SJCRH30 (cell line): Measurements from ENCODE around the gene SYTL2. TPM values are rescaled to one million over a fixed set of nuclear protein-coding genes. Genes with fewer than 3 reads are reported as not detected.
"Not testable (repeated sequence)": the region's sequence is repeated elsewhere in the genome, so short reads cannot be mapped to it uniquely, and the experiment has no call there.

Source experiments
- DNase-seq, 2 experiments: peaks; one replicate each; pipeline ENCODE4 v3.0.0-alpha.2; 2015 to 2020
- H3K27ac ChIP-seq: fragments of 250-450 bp; sonication (Bioruptor Pico); 2 replicates; pipeline ENCODE4 v1.5.1; 2020; ENCODE audit warnings: mild to moderate bottlenecking, moderate library complexity
- H3K27me3 ChIP-seq: fragments of 250-450 bp; sonication (Bioruptor Pico); 2 replicates; pipeline ENCODE4 v1.5.1; 2020; ENCODE audit warnings: mild to moderate bottlenecking, moderate library complexity
- H3K36me3 ChIP-seq: fragments of 250-450 bp; sonication (Bioruptor Pico); 2 replicates; pipeline ENCODE4 v1.5.1; 2020; ENCODE audit warnings: mild to moderate bottlenecking, moderate library complexity
- H3K4me1 ChIP-seq: fragments of 250-450 bp; sonication (Bioruptor Pico); 2 replicates; pipeline ENCODE4 v1.5.1; 2020; ENCODE audit warnings: mild to moderate bottlenecking, moderate library complexity
- H3K4me3 ChIP-seq: fragments of 250-450 bp; sonication (Bioruptor Pico); 2 replicates; pipeline ENCODE4 v1.5.1; 2020; ENCODE audit warnings: mild to moderate bottlenecking, moderate library complexity
- H3K9me3 ChIP-seq: fragments of 250-450 bp; sonication (Bioruptor Pico); replicated peaks from 2 replicates; pipeline ENCODE4 v1.5.1; 2020; ENCODE audit warnings: mild to moderate bottlenecking, moderate library complexity
- total RNA-seq: library from RNA; depleted of rRNA; stranded (reverse); fragments of >200 nt; shearing (Covaris generic); gene quantifications from 2 replicates; pipeline ENCODE4 v1.2.3, GENCODE V29; 2014; rRNA removed

Gene SYTL2, protein sequence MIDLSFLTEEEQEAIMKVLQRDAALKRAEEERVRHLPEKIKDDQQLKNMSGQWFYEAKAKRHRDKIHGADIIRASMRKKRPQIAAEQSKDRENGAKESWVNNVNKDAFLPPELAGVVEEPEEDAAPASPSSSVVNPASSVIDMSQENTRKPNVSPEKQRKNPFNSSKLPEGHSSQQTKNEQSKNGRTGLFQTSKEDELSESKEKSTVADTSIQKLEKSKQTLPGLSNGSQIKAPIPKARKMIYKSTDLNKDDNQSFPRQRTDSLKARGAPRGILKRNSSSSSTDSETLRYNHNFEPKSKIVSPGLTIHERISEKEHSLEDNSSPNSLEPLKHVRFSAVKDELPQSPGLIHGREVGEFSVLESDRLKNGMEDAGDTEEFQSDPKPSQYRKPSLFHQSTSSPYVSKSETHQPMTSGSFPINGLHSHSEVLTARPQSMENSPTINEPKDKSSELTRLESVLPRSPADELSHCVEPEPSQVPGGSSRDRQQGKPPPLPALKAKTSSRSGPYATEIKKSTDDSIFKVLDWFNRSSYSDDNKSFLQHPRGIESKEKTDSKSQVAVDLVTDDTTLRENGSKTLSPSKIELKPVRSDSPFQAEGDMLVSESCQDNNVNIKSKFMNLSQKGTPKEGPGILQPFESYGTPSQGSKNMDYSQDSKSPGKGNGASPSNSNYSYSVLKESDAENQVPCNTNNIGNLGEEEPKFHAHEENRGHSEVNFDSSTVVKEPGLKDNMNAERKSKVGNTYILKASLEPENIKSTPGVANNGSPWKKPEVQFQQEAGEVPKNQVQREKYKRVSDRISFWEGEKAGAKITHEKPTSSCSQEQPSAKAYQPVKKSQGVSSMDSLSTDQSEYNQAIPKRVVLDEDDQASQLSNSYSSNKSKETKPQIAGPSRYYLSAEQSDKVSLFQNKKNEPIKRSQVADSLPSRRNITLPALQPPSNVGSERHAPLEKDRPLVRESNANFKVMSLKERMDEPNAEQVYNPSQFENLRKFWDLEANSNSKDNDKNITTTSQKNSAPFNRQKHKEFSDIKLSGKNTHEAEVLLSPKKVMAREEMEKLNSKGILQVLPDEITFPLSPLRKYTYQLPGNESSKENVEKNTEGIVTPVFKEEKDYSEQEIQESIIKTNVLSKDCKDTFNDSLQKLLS (N-terminal part only)
- total RNA-seq, result 122 and 137 TPM in 2 replicates

DNA sequence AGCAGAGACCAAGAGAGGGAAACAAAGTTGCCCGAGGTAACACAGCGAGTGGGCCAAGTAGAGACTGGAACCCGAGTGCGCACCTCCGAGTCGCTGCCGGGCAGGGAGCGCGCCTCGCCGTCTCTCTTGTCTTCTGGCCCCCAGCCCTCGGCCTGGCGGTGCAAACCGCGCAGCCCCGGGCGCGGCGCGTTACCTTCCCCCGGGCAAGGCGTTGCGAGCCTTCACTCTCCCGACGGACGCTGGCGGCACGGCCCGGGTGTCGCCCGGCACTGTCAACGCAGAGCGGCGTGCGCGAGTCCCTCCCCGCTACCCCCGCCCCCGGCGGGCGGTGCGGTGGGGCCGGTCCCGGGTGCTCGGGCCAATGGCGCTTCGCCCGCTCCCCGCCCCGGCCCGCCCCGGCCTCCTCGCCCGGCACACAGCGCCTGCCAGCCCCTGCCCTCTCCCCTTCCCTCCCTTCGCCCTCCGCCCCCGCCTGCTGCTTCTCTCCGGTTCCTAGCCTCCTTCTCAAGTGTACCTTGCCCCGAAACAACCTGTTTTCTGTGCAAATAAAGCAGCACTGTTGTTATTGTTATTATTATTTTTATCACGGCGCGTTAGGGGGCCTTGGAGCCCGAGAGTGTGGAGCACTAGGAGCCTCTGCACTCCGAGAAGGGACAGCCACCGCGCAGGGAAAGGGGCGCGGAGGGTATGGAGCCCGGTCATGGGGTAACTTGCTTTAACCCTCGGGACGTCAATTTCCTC lies at the start of gene SYTL2:
Gene SYTL2, minus strand, starts transcription at position 271 of the 741 bp plus-strand sequence. CDS start 53,416 bp downstream, outside the sequence.
- Histone ChIP-seq H3K27me3 (no peaks in the 10 kb centered on the region), H3K9me3 (no peaks in the 10 kb centered on the region), H3K4me1 (peaks cover 40% of the 10 kb centered on the region), H3K27ac (peak within 1 kb of the TSS; percentile 42), H3K4me3 (peak within 1 kb of the TSS; percentile 70), H3K36me3 (no peaks in the 10 kb centered on the region)
- DNase-seq, result peak; percentile 79 to 84

DNA sequence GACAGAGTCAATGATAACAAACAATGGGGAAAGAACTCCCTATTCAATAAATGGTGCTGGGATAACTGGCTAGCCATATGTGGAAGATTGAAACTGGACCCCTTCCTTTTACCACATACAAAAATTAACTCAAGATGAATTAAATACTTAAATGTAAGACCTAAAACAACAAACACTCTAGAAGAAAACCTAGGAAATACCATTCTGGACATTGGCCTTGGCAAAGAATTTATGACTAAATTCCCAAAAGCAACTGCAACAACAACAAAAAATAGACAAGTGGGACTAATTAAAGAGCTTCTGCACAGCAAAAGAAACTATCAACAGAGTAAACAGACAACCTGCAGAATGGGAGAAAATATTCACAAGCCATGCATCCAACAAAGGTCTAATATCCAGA lies 48.6 kb upstream of the SYTL2 start:
- H3K4me3 ChIP-seq, H3K4me1 ChIP-seq, DNase-seq, H3K9me3 ChIP-seq, H3K27ac ChIP-seq, H3K36me3 ChIP-seq, H3K27me3 ChIP-seq: not testable (repeated sequence)

DNA sequence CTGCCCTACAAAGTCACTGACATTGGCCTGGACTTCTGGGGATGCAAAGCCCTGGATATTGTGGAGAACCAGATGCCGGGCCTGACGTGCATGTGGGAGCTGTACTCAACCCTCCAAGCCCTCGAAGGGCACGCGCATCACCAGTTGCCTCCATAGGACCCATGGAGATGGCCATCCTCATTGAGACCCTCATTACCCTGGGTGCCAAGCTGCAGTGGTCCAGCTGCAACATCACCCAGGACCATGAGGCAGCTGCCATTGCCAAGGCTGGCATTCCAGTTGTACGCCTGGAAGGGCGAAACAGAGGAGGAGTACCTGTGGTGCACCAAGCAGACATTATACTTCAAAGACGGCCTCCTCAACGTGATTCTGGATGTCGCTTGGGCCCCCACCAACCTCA lies 46.2 kb upstream of the SYTL2 start:
- Histone ChIP-seq H3K36me3 (no peaks in the 10 kb centered on the region), H3K27me3 (no peaks in the 10 kb centered on the region), H3K4me3 (no peak overlapping the region), H3K4me1 (no peaks in the 10 kb centered on the region), H3K27ac (no peak overlapping the region), H3K9me3 (no peaks in the 10 kb centered on the region)
- no peak for DNase-seq

DNA sequence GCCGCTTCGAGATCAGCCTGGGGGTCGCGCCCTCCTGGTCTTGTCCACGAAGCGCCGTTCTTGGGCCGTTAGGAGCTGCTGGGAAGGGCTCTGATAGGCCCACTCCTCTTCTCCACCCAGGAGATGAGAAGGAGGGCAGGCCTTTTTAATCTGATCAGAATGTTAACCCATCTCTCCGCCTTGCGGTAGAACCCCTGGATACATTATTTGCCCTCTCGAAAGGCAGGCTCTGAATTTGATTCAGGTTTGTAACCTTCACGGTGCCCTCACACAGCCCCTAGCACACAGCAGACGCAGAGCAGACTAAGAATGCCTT lies 44.4 kb upstream of the SYTL2 start, which contains the start of gene CCDC83:
Gene CCDC83, plus strand, starts transcription at position 43 of the 316 bp plus-strand sequence. CDS start 9,741 bp downstream, outside the sequence.
- H3K9me3 ChIP-seq, result 0 out of 2 replicates have a peak, but pooled peaks cover under 1% of the 10 kb centered on the region
- H3K4me3 ChIP-seq, result peak within 1 kb of the TSS; percentile 64
- peak within 1 kb of the TSS; percentile 93 for H3K27ac ChIP-seq
- H3K4me1 ChIP-seq, result no peaks in the 10 kb centered on the region
- DNase-seq, result no peak
- H3K27me3 ChIP-seq, result no peaks in the 10 kb centered on the region
- no peaks in the 10 kb centered on the region for H3K36me3 ChIP-seq

DNA sequence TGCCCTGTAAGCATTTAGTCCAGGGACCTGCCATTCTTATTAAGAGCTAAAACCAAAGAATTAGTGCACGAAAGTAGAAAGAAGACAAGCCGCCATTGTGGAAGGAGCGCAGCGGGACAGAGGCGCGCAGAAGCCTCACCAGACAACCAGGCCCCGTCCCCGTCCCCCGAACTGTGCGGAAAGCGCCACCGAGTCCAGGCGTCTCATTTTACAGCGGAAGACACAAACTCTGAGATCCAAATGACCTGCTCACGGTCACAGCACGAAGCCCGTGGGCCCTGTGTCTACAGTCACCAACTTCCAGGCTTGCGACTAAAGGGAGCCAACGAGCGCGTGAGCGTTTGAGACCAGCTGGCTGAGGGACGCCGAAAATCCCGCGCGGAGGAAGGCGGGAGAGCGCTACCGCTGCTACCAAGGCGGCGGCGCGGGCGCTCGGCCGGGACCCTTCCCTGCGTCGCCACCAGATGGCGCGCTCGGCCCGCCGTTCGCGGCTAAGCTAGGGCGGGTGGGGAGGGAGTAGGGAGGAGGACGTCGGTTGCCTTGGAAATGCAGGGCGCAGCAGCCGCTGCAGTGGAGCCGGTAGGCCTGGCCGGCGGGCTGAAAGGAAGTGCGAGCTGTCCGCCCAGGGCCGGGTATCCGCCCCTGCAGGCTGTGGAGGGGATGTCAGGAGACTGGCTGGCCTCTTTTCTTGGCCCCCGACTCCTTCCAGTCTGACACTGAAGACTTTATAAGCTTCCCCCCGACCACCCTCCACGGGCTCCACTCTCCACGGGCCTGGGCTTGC lies 43.8 kb upstream of the SYTL2 start:
- Histone ChIP-seq H3K36me3 (no peaks in the 10 kb centered on the region), H3K27ac (peak overlapping the region; percentile 93), H3K27me3 (no peaks in the 10 kb centered on the region), H3K4me1 (no peaks in the 10 kb centered on the region), H3K9me3 (0 out of 2 replicates have a peak, but pooled peaks cover 3% of the 10 kb centered on the region), H3K4me3 (peak overlapping the region; percentile 64)
- DNase-seq, result peak; percentile 97 to 98

DNA sequence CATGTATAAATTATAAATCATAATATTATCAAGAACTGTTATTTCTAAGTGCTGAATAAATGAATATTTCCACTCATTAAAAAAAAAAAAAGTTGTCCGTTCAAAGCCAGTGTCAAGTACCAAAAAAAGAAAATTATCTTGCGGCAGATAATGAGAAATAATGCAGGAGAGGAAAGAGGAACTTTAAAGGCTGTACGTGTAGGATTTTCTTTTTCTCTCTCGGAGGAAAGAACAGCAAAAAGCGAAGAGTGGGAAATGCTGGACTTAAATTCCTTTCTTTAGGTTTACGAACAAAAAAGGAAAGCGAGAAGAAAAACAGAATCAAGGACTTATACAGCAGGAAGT lies 43.2 kb upstream of the SYTL2 start:
- no peaks in the 10 kb centered on the region for H3K27me3 ChIP-seq
- H3K36me3 ChIP-seq, result no peaks in the 10 kb centered on the region
- H3K27ac ChIP-seq, result peak overlapping the region; percentile 93
- H3K4me3 ChIP-seq, result peak overlapping the region; percentile 64
- DNase-seq, result no peak
- no peaks in the 10 kb centered on the region for H3K4me1 ChIP-seq
- H3K9me3 ChIP-seq, result 0 out of 2 replicates have a peak, but pooled peaks cover 3% of the 10 kb centered on the region

DNA sequence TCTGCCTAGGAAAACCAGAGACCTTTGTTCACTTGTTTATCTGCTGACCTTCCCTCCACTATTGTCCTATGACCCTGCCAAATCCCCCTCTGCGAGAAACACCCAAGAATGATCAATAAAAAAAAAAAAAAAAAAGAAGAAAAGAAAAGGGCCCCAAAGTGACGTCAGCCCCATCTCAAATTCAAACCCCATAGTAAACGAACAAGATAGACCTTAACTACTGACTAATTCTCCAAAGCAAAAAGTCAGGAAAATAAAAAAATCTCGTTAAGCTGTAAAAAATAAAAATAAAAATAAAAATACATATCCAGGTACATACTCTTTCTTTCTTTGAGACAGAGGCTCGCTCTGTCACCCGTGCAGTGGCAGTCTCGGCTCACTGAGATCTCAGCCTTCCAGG lies 42.6 kb upstream of the SYTL2 start:
- peak overlapping the region; percentile 64 for H3K4me3 ChIP-seq
- not testable (repeated sequence) for DNase-seq, H3K27ac ChIP-seq, H3K9me3 ChIP-seq, H3K4me1 ChIP-seq, H3K36me3 ChIP-seq, H3K27me3 ChIP-seq

DNA sequence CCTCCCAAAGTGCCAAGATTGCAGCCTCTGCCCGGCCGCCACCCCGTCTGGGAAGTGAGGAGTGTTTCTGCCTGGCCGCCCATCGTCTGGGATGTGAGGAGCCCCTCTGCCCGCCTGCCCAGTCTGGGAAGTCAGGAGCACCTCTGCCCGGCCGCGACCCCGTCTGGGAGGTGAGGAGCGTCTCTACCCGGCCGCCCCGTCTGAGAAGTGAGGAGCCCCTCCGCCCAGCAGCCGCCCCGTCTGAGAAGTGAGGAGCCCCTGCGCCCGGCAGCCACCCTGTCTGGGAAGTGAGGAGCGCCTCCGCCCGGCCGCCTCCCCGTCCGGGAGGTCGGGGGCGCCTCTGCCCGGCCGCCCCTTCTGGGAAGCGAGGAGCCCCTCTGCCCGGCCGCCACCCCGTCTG lies 41.8 kb upstream of the SYTL2 start:
- not testable (repeated sequence) for DNase-seq, H3K27ac ChIP-seq, H3K27me3 ChIP-seq, H3K9me3 ChIP-seq, H3K4me1 ChIP-seq, H3K4me3 ChIP-seq, H3K36me3 ChIP-seq

DNA sequence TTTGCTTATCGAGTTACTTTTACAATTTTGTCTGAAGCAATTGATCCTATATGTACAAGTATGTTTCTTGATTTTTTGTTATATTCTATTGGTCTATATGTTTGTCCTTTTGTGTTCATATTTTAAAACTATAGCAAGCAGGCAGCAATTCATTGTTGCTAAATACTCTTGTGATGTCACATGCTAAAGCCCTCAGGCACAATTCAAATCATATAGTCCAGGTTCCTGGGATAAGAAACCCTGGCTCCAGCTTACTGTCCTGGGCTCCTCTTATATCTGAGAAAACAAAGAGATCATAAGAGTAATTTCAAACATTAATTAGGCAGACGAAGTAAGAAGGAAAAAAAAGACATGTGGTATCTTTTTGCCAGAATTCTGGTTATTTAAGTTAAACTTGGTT lies 37.6 kb upstream of the SYTL2 start:
- Histone ChIP-seq H3K4me1 (no peaks in the 10 kb centered on the region), H3K4me3 (no peak overlapping the region), H3K36me3 (no peaks in the 10 kb centered on the region), H3K27ac (no peak overlapping the region), H3K9me3 (0 out of 2 replicates have a peak, but pooled peaks cover 3% of the 10 kb centered on the region), H3K27me3 (no peaks in the 10 kb centered on the region)
- DNase-seq, result no peak

DNA sequence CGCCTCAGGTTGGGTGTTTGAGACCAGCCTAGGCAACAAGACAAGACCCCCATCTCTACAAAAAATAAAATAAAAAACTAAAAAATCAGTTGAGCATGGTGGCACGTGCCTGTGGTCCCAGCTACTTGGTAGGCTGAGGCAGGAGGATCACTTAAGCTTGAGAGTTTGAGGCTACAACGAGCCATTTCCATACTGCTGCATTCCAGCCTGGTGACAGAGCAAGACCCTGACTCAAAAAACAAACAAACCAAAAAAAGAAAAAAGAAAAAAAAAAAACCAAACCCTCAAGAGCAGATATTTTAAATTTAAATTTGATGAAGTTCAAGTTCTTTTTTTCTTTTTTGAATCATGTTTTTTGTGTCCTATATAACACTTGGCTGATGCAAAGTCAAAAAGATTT lies 37.1 kb upstream of the SYTL2 start:
- 0 out of 2 replicates have a peak, but pooled peaks cover 3% of the 10 kb centered on the region for H3K9me3 ChIP-seq
- H3K27me3 ChIP-seq, result no peaks in the 10 kb centered on the region
- no peaks in the 10 kb centered on the region for H3K4me1 ChIP-seq
- H3K27ac ChIP-seq, result no peak overlapping the region
- H3K4me3 ChIP-seq, result no peak overlapping the region
- H3K36me3 ChIP-seq, result no peaks in the 10 kb centered on the region
- DNase-seq, result no peak

DNA sequence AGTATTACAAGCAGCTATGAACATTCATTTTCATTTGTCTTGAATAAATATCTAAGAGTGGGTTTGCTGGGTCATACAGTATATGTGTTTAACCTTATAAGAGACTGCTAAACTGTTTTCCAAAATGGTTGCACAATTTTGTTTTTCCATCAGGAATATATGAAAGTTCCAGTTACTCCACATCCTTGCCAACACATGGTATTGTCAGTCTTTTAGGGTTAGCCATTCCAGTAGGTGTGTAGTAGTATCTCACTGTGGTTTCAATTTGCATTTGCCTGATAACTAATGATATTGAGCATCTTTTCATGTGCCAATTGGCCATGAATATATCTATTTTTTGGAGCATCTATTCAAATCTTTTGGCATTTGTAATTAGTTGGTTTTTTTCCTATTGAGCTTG lies 36.5 kb upstream of the SYTL2 start:
- no peak overlapping the region for H3K27ac ChIP-seq
- no peaks in the 10 kb centered on the region for H3K27me3 ChIP-seq
- no peak for DNase-seq
- no peak overlapping the region for H3K4me3 ChIP-seq
- 0 out of 2 replicates have a peak, but pooled peaks cover 3% of the 10 kb centered on the region for H3K9me3 ChIP-seq
- no peaks in the 10 kb centered on the region for H3K36me3 ChIP-seq
- no peaks in the 10 kb centered on the region for H3K4me1 ChIP-seq

DNA sequence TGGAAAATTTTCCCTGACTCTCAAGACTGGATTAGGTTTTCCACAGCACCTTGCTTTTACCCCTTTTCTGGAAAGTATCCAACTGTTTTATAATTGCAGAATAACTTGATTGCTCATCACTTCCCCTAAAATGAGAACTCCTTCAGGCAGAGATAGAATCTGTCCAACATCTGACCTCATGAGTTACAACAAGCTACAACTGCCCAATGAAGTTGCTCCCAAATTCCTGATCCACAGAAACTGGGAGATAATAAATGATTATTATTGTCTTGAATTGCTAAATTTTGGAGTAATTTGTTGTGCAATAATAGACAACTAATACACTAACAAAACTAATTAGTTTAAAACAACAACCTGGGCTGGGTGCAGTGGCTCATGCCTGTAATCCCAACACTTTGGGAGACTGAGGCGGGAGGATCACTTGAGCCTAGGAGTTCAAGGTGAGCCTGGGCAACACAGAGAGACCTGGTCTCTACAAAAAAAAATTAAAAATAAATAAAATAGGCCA lies 34.2 kb upstream of the SYTL2 start:
- peaks cover 5% of the 10 kb centered on the region; the same call in 1 of the 2 replicates for H3K9me3 ChIP-seq
- no peaks in the 10 kb centered on the region for H3K36me3 ChIP-seq
- H3K27ac ChIP-seq, result no peak overlapping the region
- no peaks in the 10 kb centered on the region for H3K4me1 ChIP-seq
- no peaks in the 10 kb centered on the region for H3K27me3 ChIP-seq
- DNase-seq, result no peak
- H3K4me3 ChIP-seq, result no peak overlapping the region

DNA sequence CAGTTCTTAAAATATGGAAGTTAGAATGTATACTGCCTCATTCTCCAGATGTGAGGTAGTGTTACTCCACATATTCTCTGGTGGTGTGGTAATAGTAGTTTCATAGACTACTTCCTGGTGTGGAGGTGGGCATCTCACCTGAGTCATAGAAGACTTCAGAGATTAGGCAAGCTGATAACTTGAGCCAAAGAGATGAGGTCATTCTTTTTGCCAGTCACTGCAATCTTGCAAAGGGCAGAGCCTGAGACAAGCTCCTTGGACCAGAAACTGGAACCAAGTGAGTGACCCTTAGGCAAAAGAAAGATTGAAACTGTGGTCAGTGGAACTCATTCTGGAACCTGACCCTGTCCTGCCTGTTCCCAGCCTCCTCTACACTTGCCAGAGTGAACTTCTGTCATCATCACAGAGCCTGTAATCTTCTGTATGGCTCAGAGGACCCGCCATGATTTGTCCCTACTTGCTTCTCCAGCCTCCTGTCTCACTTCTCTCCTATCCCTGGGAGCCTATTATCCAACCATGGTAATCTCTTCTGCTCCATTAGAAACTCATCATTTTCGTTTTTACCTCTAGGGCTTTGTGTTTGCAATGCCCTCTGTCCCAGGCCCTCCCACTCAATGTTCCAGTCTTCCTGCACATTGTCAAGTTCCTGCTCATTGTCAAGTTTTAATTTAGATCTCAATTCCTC lies 33.6 kb upstream of the SYTL2 start:
- H3K4me3 ChIP-seq, result no peak overlapping the region
- no peak for DNase-seq
- no peaks in the 10 kb centered on the region for H3K4me1 ChIP-seq
- H3K36me3 ChIP-seq, result no peaks in the 10 kb centered on the region
- H3K27ac ChIP-seq, result no peak overlapping the region
- H3K27me3 ChIP-seq, result no peaks in the 10 kb centered on the region
- H3K9me3 ChIP-seq, result peaks cover 4% of the 10 kb centered on the region; the same call in 1 of the 2 replicates
